ENCODE data around the gene WWTR1. TPM values are rescaled to one million over a fixed set of nuclear protein-coding genes. Genes with fewer than 3 reads are reported as not detected.

The WWTR1 gene
- polyA plus RNA-seq, 3 donors = 88.7 to 119 (median 100) TPM

- no peak for DNase-seq
These were observed 27.0 kb downstream of the WWTR1 start for GRCh38 chr3:149630806-149631205.

GRCh38 chr3:149628957-149629670 lies 28.7 kb downstream of the WWTR1 start:
- DNase-seq = no peak

GRCh38 chr3:149626671-149627070 lies 31.2 kb downstream of the WWTR1 start:
- no peak for DNase-seq

DNA sequence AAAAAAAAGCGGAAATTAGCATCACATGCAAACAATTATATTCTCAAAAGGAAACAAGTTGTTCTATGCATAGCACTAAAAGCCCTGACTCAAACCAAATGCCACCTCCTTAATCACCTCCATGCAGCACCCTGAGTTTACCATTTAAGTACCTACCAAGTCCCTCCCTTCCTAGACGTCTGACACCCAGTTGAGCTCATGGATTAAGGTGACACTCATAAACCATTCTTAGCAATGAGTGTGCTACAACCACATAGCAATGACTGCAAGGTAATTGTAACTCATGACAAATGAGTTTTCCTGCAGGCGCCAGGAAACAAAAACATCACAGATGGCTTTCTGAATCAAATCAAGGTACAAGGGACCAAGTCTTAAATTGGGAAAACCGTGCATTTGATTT lies 32.0 kb downstream of the WWTR1 start:
- no peak for DNase-seq

DNA sequence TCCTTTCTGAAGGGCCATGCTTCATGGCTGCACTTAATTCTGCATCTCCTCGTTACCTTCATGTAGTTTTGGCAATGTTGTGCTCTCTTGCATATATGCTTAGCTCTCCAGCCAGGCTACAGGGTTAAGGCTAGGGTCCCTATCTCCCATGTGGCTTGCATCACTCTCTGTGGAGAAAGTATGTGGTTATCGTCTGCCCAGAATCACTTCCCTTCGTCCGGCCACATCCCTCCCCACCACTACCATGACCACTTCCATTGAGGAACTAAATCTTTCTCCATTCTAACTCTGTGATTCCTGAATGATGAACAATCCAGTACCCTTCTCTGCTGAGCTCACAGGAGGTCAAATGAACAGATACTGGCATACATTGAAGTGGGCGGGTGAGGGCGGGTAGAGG lies 34.0 kb downstream of the WWTR1 start:
- DNase-seq = no peak

DNA sequence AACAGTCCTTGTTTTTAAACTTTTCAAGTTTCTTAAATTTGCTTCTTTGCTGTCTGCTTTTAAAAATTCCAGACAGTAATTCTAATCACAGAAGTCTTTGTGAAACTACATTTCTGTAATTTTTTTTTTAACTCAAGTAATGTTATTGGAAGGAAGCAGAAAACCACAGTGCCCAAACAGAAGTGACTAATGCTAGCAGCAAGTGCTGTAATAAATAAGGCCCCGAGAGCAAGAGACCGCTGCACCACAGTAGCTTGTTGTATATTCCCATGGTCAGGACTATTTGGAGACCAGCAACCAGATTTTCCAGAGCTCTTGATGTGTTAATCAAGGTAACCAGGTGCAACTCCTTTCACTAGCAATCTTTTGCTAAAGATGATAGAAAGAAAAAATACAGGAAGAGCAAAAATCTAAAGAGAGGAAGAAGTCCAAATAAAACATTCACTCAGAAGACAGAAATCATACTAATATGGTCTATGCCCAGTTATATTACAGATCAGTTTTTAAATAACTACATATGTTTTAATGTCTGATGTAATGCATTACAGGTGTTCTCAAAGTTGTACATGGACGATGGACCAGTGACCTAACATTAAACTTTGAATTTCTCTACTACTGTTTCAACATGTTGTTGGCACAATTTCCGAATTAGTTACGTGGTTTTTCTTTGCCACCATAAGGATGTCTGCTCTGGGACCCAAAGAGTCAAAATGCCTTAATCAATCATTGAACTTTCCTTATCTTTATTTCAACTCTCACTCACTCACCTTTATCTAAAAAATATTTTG lies 36.4 kb downstream of the WWTR1 start:
- no peak for DNase-seq

GRCh38 chr3:149620291-149621020 lies 37.4 kb downstream of the WWTR1 start:
- no peak for DNase-seq

GRCh38 chr3:149619136-149619535 lies 38.7 kb downstream of the WWTR1 start:
- DNase-seq = no peak

GRCh38 chr3:149618151-149619123 lies 39.4 kb downstream of the WWTR1 start:
- no peak for DNase-seq

- no peak for DNase-seq
These were observed 42.0 kb downstream of the WWTR1 start for GRCh38 chr3:149615731-149616221.

GRCh38 chr3:149613988-149614387 lies 43.8 kb downstream of the WWTR1 start:
- DNase-seq = no peak

GRCh38 chr3:149612456-149612855 lies 45.4 kb downstream of the WWTR1 start:
- no peak for DNase-seq

DNA sequence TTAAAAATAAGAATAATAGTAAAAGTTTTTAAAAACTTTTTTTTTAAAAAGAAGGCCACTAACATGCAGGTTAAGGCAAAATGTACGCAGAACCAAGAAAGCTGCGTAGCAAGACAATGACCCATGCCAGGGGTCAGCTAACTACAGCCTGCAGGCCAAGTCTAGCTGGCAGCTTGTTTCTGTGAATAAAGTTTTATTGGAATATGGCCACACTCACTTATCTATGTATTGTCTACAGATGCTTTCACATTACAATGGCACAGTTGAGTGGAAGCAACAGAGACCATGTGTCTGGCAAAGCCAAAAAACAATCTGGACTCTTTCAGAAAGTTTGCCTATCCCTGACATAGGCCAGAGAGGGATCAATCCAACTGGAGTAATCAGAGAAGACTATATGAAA lies 46.7 kb downstream of the WWTR1 start:
- no peak for DNase-seq

DNA sequence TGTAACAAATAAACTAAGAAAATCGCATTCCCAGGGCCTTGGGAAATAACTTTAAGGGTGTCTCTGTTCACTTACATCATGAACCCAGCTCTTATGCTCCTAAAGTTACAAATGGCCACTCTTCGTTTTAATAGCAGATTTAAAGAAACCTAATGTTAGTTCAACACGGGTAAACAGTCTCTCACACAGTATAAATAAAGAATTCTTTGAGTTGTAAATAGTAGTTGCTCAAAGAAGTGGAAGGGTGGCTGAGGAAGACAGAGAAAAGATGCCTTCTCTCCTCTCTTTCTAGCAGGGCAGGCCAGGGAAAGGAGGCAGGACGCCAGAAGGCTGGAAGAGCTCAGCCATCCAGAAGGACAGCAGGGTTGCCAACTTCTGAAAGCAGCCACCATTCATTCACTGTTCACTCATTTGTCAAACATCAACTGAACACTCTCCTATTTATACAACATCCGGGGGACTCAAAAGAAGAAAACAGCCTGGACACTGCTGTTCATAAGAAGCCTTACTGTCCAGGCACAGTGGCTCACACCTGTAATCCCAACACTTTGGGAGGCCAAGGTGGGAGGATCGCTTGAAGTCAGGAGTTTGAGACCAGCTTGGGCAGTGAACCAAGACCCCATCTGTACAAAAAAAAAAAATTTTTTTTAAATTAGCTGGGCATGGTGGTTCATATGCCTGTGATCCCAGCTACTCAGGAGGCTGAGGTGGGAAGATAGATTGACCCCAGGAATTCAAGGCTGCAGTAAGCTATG lies 47.3 kb downstream of the WWTR1 start:
- no peak for DNase-seq

GRCh38 chr3:149609595-149609994 lies 48.2 kb downstream of the WWTR1 start:
- peak; percentile 75 for DNase-seq

GRCh38 chr3:149608987-149609386 lies 48.8 kb downstream of the WWTR1 start:
- no peak for DNase-seq

DNA sequence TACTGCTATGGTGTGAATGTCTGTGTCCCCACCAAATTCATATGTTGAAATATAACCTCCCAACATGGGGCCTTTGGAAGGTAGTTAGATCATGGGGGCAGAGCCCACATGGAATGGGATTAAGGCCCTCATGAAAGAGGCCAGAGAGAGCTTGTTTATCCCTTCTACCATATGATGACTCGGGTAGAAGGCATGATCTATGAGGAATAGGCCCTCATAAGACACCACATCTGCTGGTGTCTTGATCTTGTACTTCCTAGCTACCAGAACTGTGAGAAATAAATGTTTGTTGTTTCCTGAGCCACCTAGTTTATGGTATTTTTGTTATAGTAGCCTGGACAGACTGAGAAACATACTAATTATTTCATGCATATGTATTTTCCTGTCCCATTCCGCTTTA lies 51.9 kb downstream of the WWTR1 start:
- no peak for DNase-seq

- DNase-seq = no peak
These were observed 53.5 kb downstream of the WWTR1 start for GRCh38 chr3:149604125-149604875.

DNA sequence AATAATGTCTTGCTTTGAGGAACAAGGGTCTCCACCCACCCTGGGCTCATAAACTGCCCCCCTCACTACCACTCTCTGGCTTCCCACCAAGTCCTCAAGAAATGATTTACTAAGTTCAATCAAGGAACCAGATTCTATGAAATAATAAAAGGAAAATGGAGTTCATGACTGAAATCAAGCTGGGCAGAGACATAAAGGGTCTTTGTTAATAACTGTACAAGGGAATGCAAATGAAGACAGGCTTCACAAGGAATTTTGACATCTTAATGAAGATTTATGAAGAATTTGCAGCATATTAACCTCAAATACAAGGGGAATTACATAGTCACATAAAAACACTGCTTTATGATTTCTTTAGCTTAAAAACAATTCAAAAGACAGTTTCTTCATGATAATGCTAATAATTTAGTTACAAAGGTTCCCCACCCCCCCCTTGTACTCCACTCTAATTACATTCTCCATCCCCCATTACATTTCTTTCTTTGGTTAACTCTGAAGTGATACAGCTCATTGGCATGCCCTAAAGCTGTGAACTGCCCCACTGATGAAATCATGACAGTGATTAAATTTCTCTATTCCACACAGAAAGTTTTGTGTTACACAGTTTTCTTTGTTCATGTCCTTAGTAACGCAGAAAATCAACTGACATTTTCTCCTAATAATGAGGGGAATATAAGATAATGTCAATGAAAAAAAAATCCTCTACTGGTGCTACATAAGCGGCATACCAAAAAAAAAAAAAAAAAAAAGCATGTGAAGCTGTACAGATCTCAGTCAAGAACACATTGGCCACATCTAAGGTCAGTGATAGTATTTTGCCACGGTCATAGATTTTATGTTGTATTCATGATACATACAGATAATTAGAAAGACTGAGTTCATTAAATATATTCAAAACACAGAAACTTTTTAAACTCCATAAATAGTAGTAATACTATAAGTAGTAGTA lies 54.4 kb downstream of the WWTR1 start:
- peak; percentile 67 for DNase-seq

All from renal pelvis (tissue), 4 donors.